ENCODE results near the gene MYL5.

The MYL5 gene

DNA sequence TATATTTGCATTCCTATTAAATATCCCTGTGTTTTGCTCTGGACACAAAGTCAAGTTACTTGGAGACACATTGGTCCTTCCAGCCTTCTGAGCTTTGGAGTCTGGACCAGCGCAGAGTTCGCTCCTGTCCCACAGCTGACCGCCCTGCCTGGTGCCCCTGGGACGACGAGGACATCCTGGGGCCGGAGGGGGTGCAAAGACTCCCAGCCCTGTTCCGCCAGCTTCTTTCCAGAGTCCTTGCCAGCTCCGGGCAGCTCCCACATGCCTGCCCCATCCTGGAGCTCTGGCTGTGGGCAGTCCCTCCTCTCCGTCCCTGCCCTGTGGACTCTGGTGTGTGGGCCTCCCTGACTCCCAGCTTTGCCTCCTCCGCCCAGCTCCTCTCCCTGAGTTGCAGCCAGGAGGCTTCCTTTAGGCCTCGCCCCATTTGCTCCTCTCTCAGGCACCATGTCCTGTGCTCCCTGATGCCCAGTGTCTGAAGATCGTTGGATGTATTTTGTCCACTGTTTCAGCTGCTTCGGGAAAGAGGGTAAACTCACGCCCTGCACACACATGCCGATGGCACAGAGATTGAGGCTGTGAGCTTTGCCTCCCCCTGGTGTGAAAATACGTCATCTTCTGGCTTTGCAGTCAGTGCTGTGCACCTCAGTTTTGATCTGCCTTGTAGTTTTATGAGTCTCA, 26.4 kb downstream of the MYL5 start:
- H3K4me3 ChIP-seq (ENCODE audit: low read depth, low read length): no peak overlapping the region
- TF ChIP-seq, protein P1, sequence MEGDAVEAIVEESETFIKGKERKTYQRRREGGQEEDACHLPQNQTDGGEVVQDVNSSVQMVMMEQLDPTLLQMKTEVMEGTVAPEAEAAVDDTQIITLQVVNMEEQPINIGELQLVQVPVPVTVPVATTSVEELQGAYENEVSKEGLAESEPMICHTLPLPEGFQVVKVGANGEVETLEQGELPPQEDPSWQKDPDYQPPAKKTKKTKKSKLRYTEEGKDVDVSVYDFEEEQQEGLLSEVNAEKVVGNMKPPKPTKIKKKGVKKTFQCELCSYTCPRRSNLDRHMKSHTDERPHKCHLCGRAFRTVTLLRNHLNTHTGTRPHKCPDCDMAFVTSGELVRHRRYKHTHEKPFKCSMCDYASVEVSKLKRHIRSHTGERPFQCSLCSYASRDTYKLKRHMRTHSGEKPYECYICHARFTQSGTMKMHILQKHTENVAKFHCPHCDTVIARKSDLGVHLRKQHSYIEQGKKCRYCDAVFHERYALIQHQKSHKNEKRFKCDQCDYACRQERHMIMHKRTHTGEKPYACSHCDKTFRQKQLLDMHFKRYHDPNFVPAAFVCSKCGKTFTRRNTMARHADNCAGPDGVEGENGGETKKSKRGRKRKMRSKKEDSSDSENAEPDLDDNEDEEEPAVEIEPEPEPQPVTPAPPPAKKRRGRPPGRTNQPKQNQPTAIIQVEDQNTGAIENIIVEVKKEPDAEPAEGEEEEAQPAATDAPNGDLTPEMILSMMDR (IDR thresholded peaks at IDR 0.05; ENCODE audit: low read depth, low read length): no peak

DNA sequence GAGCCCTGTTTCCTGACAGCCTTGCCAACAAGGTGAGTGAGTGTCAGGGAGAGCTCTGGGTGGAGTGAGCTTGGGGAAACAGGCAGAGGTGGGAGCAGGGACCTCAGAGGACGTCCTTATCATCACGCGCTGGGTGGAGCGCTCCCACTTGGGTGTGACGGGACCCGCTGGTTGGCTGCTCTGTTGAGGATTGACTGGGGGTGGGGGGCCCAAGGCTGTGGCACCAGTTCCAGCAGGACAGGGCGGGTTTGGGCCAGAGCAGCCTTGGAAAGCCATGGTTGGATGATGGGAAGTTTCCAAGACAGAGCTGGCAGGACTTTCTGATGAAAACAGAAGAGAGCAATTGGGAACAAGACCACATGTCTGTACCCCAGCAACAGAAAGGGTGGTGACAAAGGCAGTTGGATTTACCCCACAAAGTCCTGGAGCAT, 28.3 kb downstream of the MYL5 start:
- no peak overlapping the region for H3K4me3 ChIP-seq (ENCODE audit: low read depth, low read length)
- TF ChIP-seq, protein P1 (IDR thresholded peaks at IDR 0.05; ENCODE audit: low read depth, low read length): no peak

DNA sequence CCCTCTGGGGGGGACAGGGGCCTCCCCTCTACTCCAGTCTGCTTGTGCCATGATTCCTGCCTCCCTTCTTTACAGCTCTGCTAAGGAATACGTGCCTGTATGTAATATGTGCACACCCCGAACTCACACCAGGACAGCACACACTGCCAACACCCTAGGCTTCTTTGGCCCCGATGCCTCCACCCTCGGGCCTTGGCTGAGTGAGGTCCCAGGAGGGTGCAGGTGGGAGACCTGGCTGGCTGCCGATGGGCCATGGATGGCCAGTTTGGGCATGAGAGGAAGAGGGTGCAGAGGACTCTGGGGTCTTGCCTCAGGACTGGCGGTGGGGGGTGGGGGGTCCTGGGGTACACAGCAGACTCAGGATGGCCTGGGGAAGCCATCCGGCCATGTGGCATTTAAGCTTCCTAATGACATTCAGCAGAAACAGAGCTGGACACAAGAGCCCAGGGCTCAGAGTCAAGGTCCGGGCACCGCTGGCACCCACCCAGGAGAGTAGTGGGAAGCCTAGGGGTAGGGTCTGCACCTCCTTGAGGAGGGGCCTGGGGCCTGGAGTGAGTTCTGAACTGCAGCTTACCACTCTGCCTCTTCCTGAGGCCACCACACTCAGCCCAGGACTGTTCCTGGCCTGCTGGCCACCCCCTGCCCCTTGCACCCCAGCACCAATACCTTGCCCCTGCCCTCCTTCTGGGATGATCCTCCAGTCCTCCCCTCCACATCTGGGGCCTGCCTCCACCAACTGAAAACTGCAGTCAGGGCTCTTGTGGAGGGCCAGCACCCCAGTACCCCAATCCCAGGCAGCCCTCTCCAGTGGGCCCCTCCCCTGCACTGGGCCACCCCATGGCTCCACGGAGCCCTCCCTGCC, 29.2 kb downstream of the MYL5 start:
- H3K4me3 ChIP-seq (ENCODE audit: low read depth, low read length): no peak overlapping the region
- TF ChIP-seq, protein P1 (IDR thresholded peaks at IDR 0.05; ENCODE audit: low read depth, low read length): no peak

DNA sequence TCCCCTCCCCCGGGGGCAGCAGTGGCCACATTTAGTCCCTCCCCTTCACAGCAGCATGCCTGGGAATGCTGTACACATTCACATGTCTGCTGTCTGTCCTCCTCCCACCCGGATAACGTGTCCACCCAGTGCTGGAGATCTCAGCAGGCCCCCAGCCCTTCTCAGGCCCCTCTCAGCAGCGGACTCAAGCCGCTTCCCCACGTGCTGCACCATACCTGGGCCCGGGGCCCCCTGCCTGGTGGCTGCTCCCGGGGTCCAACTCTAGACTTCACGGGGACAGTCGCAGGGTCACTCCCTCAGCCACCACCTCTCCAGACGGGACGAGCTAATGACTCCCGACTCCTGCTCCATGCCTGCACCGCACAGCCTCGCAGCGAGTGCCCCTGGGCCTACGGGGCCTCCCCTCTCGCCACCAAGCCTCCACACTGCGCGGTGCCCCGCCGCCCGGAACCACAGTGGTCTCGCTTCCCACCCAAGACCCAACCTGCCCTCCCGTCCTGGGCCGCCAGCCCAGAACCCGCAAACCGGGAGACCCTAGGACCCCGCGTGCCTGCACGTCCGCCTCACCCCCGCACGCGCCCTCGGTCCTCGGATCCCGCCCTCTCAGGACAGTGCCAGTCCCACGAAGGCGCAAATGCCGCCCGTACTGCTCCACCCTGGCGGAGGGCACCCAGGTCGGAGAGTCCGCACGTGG, 30.0 kb downstream of the MYL5 start:
- H3K4me3 ChIP-seq (ENCODE audit: low read depth, low read length): no peak overlapping the region

DNA sequence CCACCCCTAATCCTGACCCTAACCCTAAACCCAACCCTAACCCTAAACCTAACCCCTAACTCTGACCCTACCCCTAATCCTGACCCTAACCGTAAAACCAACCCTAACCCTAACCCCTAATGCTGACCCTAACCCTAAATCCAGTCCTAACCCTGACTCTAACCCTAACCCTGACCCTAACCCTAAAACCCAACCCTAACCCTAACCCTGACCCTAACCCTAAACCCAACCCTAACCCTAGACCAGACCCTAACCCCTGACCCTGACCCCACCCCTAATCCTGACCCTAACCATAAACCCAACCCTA, 30.6 kb downstream of the MYL5 start:
- TF ChIP-seq, protein P1 (IDR thresholded peaks at IDR 0.05; ENCODE audit: low read depth, low read length): no peak
- peak overlapping the region; percentile 45; the same call in 1 of the 2 replicates for H3K4me3 ChIP-seq (ENCODE audit: low read depth, low read length)

More for the DNA sequence above, 30.0 kb downstream of the MYL5 start:
- TF ChIP-seq, protein P1 (IDR thresholded peaks at IDR 0.05; ENCODE audit: low read depth, low read length): no peak

DNA sequence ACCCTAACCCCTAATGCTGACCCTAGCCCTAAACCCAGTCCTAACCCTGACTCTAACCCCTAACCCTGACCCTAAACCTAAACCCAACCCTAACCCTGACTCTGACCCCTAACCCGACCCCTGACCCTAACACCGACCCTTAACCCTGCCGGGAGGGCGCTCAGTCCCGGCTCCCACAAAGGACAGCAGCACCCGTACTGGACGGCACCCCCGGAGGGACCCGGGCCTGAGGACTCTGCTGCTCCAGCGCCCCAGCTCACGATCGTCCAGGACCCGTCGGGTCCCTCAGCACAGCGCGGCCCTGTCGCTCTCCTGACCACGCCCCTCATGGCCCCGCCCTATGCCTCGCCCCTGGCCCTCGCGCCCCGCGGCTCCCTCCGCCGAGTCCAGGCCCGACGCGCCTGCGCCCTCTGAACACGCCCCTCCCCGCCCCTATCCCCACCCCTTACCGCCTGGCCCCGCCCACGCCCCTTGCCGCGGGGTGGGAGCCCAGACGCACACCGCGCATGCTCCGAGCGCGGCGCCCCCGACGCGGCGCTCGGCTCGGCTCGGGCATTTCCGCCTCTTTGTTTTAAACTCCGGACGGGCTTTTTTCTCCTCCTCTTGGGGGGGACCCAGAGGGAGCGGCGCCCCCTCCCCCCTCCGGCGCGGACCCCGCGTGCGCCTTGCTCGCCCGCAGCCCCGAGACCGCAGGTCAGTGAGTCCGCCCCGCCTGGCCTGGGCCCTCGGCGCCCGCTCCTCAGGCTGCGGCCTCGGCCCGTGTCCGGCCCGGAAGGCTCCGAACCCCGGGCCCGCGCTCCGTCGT, 31.1 kb downstream of the MYL5 start, which contains the start of gene PCGF3:
PCGF3 (plus strand) TSS at position 555 of the 805 bp plus-strand sequence. CDS start 27,849 bp downstream, outside the sequence.
- H3K4me3 ChIP-seq (ENCODE audit: low read depth, low read length): peak within 1 kb of the TSS; percentile 97
- TF ChIP-seq, protein P1 (IDR thresholded peaks at IDR 0.05; ENCODE audit: low read depth, low read length): no peak

DNA sequence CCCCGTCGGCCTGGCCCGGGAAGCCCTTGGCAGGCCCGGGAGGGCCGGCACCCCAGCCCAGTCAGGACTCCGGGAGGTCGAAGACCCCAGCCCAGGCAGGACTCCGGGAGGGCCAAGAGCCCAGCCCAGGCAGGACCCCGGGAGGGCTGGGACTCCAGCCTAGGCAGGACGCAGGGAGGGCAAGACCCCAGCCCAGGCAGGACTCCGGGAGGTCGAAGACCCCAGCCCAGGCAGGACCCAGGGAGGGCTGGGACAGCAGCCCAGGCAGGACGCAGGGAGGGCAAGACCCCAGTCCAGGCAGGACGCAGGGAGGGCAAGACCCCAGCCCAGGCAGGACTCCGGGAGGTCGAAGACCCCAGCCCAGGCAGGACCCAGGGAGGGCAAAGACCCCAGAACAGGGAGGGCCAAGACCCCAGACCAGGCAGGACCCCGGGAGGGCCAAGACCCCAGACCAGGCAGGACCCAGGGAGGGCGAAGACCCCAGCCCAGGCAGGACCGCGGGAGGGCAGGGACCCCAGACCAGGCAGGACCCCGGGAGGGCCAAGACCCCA, 31.8 kb downstream of the MYL5 start:
- H3K4me3 ChIP-seq (ENCODE audit: low read depth, low read length): peak overlapping the region; percentile 97

Measured in WI38 (cell line).